ENCODE measurements around the gene PGF.
"Not testable (repeated sequence)": the region's sequence is repeated elsewhere in the genome, so short reads cannot be mapped to it uniquely, and the experiment has no call there.

The PGF gene

DNA sequence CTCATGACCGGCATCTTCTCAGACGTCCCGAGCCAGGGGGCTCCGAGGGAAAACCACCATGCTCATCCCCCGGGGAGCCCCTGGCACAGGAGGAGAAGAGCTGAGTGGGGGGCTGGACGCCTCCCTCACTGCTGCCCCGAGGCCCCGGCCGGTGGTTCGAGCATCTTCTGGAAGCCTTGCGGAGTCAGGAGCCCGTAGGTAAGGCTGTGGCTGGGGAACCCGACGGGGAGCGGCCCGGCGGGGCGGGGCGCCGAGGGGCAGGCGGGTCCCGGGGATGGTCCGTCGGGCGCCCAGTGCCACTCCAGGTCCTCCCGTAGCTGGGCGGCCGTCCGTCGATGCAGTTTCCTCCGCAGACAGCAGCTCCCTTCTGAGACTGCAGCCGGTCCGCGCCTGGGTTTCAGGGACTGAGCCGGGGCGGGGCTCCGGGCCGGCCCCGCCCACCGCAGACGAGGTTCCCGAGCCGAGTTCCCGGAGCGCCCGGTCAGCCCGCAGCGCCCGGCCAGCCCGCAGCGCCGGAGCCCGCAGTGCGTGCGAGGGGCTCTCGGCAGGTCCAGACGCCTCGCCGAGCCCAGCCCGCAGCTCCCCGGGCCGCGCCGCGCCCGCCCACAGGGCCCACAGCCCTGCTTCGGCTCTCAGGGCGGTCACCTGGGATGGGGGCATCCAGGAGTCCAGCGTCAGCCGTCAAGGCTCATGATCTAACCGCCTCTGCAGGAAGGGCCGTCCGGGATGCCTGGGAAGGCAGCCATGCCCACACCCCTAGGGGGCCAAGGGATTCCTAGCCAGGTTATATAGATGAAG is at the start of gene PGF:
Gene PGF, minus strand, starts transcription at position 369 of the 798 bp plus-strand sequence. Its CDS starts 355 bp downstream, at position 14.
- no peak within 1 kb of the TSS for H3K27ac ChIP-seq (ENCODE audit: low read depth, low read length)
- peaks cover 13% of the 10 kb centered on the region for H3K27me3 ChIP-seq (ENCODE audit: control insufficient read depth, insufficient read depth, low read length)
- H3K4me1 ChIP-seq (ENCODE audit: control insufficient read depth, insufficient read depth, low read length) = peaks cover 37% of the 10 kb centered on the region
- no peaks in the 10 kb centered on the region for H3K9me3 ChIP-seq (ENCODE audit: control insufficient read depth, insufficient read depth, low read depth, low read length)
- H3K36me3 ChIP-seq (ENCODE audit: control insufficient read depth, insufficient read depth, low read length) = no peaks in the 10 kb centered on the region
- peak within 1 kb of the TSS; percentile 64 for H3K9ac ChIP-seq (ENCODE audit: low read length)
- H3K4me3 ChIP-seq (ENCODE audit: low read depth, low read length) = peak within 1 kb of the TSS; percentile 70

DNA sequence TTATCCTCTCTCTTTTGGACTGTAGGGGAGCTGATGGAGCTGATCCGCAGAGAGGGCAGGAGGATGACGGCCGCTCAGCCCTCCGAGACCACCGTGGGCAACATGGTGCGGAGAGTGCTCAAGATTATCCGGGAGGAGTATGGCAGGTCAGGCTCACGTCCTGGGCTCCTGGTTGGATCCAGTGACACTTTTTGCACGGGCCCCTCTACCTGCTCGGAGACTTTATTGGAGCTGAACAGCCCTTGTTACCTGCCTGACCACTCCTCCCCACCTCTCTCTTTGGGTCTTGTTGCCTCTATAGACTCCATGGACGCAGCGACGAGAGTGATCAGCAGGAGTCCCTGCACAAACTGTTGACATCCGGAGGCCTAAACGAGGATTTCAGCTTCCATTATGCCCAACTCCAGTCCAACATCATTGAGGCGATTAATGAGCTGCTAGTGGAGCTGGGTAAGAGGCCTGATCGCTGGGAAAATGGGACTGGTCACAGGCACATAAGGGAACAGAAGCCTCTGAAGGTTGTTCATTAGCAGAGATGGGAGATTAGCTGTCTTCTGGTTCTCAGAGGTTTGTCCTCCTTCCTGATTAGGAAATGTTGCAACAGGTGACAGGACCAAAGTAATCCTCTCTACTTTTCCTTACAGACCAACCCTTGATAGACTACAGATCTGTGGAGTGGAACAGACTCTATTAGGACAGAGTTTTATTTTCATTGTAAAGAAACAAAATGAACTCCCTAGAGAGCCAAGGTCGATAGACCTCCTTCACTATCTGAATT is 48.0 kb upstream of the PGF start:
- no peaks in the 10 kb centered on the region for H3K27me3 ChIP-seq (ENCODE audit: control insufficient read depth, insufficient read depth, low read length)
- peak overlapping the region; percentile 88 for H3K9ac ChIP-seq (ENCODE audit: low read length)
- no peaks in the 10 kb centered on the region for H3K9me3 ChIP-seq (ENCODE audit: control insufficient read depth, insufficient read depth, low read depth, low read length)
- peak overlapping the region; percentile 42; the same call in 1 of the 2 replicates for H3K27ac ChIP-seq (ENCODE audit: low read depth, low read length)
- peak overlapping the region; percentile 95 for H3K4me3 ChIP-seq (ENCODE audit: low read depth, low read length)
- peaks cover 11% of the 10 kb centered on the region; the same call in 1 of the 2 replicates for H3K4me1 ChIP-seq (ENCODE audit: control insufficient read depth, insufficient read depth, low read length)
- H3K36me3 ChIP-seq (ENCODE audit: control insufficient read depth, insufficient read depth, low read length) = peaks cover 36% of the 10 kb centered on the region

DNA sequence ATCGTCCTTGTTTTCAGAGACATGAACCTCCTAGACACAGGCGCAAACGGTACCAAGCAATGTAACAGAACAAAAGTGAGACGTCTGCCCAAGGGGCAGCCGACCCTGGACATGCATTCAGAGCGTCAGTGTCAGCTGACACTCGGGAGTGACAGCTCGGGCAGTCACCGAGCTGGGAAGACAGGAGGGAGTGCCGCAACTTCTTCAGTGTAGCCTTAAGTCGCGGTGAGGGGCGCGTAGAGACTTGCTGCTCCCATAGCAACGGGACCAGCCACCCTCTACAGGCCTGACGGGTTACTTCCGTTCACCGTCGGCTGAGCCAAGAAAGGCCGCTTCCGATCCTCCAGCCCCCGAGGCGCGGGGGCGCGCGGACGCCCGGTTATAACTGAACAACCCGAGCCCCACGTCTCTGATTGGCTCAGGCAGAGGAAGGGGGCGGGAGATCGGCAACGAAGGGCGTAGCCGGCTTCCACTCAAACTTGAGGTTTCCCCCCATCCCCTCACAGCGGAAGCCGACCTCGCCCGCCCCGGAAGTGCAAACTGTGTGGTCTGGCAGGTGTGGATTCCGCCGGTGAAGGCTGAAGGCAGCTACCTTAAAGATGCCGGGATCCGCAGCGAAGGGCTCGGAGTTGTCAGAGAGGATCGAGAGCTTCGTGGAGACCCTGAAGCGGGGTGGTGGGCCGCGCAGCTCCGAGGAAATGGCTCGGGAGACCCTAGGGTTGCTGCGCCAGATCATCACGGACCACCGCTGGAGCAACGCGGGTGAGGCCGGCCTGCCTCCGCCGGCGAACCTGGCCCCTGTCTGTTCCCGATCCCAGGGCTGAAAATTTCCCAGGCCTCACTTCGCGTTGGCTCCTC is 47.2 kb upstream of the PGF start, which contains the start of gene EIF2B2:
Gene EIF2B2, plus strand, starts transcription at position 530 of the 858 bp plus-strand sequence. Its CDS starts 70 bp downstream, at position 600.
- H3K27ac ChIP-seq (ENCODE audit: low read depth, low read length) = peak within 1 kb of the TSS; percentile 42; the same call in 1 of the 2 replicates
- H3K27me3 ChIP-seq (ENCODE audit: control insufficient read depth, insufficient read depth, low read length) = no peaks in the 10 kb centered on the region
- peak within 1 kb of the TSS; percentile 95 for H3K4me3 ChIP-seq (ENCODE audit: low read depth, low read length)
- peaks cover 11% of the 10 kb centered on the region; the same call in 1 of the 2 replicates for H3K4me1 ChIP-seq (ENCODE audit: control insufficient read depth, insufficient read depth, low read length)
- H3K9me3 ChIP-seq (ENCODE audit: control insufficient read depth, insufficient read depth, low read depth, low read length) = no peaks in the 10 kb centered on the region
- H3K36me3 ChIP-seq (ENCODE audit: control insufficient read depth, insufficient read depth, low read length) = peaks cover 28% of the 10 kb centered on the region
- peak within 1 kb of the TSS; percentile 88 for H3K9ac ChIP-seq (ENCODE audit: low read length)

DNA sequence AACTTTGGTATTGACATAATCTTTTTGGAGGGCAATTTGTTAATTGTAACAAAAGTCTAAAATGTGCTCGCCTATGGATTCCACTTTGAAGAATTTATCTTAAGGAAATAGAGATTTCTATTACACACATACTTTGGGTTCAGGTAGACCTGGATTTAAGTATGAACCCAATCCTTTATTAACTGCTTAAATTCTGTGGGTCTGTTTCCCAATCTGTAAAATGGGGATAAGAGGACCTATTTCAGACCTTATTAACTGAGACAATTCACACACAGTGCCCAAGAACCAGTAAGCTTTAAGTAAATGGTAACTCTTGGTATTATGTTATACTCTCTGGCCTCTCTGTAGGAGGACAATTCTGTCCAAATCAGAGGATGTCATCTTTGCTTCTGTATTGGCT is 46.5 kb upstream of the PGF start:
- no peaks in the 10 kb centered on the region for H3K27me3 ChIP-seq (ENCODE audit: control insufficient read depth, insufficient read depth, low read length)
- no peak overlapping the region for H3K9ac ChIP-seq (ENCODE audit: low read length)
- peaks cover 21% of the 10 kb centered on the region for H3K36me3 ChIP-seq (ENCODE audit: control insufficient read depth, insufficient read depth, low read length)
- no peak overlapping the region for H3K27ac ChIP-seq (ENCODE audit: low read depth, low read length)
- peaks cover 11% of the 10 kb centered on the region; the same call in 1 of the 2 replicates for H3K4me1 ChIP-seq (ENCODE audit: control insufficient read depth, insufficient read depth, low read length)
- H3K9me3 ChIP-seq (ENCODE audit: control insufficient read depth, insufficient read depth, low read depth, low read length) = no peaks in the 10 kb centered on the region
- peak overlapping the region; percentile 95 for H3K4me3 ChIP-seq (ENCODE audit: low read depth, low read length)

DNA sequence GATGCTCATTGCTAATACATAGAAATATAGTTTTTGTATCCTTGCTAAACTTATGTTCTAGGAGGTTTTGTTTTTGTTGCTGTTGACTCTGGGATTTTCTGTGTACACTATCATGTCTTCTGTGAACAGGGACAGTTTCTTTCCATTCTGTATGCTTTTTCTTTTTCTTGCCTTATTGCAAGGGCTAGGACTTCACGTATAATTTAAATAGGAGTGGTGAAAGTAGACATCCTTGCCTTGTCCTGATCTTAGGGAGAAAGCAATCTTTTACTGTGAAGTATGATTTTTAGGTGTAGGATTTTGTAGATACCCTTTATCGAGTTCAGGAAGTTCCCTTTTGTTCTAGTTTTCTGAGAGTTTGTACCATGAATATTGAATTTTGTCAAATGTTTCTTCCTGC is 45.9 kb upstream of the PGF start:
- H3K9me3 ChIP-seq (ENCODE audit: control insufficient read depth, insufficient read depth, low read depth, low read length) = no peaks in the 10 kb centered on the region
- H3K4me1 ChIP-seq (ENCODE audit: control insufficient read depth, insufficient read depth, low read length) = peaks cover 11% of the 10 kb centered on the region; the same call in 1 of the 2 replicates
- no peak overlapping the region for H3K27ac ChIP-seq (ENCODE audit: low read depth, low read length)
- peaks cover 15% of the 10 kb centered on the region for H3K36me3 ChIP-seq (ENCODE audit: control insufficient read depth, insufficient read depth, low read length)
- H3K9ac ChIP-seq (ENCODE audit: low read length) = no peak overlapping the region
- H3K27me3 ChIP-seq (ENCODE audit: control insufficient read depth, insufficient read depth, low read length) = no peaks in the 10 kb centered on the region
- H3K4me3 ChIP-seq (ENCODE audit: low read depth, low read length) = no peak overlapping the region

DNA sequence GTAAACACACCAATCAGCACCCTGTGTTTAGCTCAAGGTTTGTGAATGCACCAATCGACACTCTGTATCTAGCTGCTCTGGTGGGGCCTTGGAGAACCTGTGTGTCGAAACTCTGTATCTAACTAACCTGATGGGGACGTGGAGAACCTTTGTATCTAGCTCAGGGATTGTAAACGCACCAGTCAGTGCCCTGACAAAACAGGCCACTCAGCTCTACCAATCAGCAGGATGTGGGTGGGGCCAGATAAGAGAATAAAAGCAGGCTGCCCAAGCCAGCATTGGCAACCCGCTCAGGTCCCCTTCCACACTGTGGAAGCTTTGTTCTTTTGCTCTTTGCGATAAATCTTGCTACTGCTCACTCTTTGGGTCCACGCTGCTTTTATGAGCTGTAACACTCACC is 40.4 kb upstream of the PGF start:
- not testable (repeated sequence) for H3K9me3 ChIP-seq (ENCODE audit: control insufficient read depth, insufficient read depth, low read depth, low read length); H3K36me3 ChIP-seq (ENCODE audit: control insufficient read depth, insufficient read depth, low read length); H3K9ac ChIP-seq (ENCODE audit: low read length); H3K27ac ChIP-seq (ENCODE audit: low read depth, low read length); H3K4me3 ChIP-seq (ENCODE audit: low read depth, low read length); H3K4me1 ChIP-seq (ENCODE audit: control insufficient read depth, insufficient read depth, low read length); H3K27me3 ChIP-seq (ENCODE audit: control insufficient read depth, insufficient read depth, low read length)

DNA sequence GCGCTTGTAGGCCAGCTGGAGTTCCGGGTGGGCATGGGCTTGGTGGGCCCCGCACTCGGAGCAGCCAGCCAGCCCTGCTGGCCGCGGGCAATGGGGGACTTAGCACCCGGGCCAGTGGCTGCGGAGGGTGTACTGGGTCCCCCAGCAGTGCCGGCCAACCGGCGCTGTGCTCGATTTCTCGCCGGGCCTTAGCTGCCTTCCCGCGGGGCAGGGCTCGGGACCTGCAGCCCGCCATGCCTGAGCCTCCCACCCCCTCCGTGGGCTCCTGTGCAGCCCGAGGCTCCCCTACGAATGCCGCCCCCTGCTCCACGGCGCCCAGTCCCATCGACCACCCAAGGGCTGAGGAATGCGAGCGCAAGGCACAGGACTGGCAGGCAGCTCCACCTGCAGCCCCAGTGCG is 38.8 kb upstream of the PGF start:
- H3K4me3 ChIP-seq (ENCODE audit: low read depth, low read length); H3K4me1 ChIP-seq (ENCODE audit: control insufficient read depth, insufficient read depth, low read length); H3K9me3 ChIP-seq (ENCODE audit: control insufficient read depth, insufficient read depth, low read depth, low read length); H3K27me3 ChIP-seq (ENCODE audit: control insufficient read depth, insufficient read depth, low read length); H3K36me3 ChIP-seq (ENCODE audit: control insufficient read depth, insufficient read depth, low read length); H3K9ac ChIP-seq (ENCODE audit: low read length); H3K27ac ChIP-seq (ENCODE audit: low read depth, low read length): not testable (repeated sequence)

DNA sequence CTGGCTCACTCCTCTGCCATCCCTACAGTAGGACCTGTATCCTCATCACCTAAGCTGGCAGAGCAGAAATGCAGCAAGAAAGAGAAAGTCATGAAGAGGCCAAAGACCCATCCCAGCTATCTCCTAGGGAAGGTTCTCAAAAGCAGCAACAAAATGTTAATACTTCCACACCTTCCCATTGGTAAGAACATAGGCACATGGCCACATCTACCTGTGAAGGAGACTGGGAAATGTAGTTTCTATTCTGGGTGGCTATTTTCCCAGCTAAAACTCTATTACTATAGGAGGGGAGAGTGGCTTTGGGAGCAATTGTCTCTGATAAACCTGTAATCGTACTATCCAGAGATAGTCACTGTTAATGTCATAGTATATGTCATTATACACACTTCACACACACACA is 33.6 kb upstream of the PGF start:
- Histone ChIP-seq H3K9ac (ENCODE audit: low read length) (no peak overlapping the region), H3K9me3 (ENCODE audit: control insufficient read depth, insufficient read depth, low read depth, low read length) (no peaks in the 10 kb centered on the region), H3K27ac (ENCODE audit: low read depth, low read length) (no peak overlapping the region), H3K36me3 (ENCODE audit: control insufficient read depth, insufficient read depth, low read length) (no peaks in the 10 kb centered on the region), H3K4me1 (ENCODE audit: control insufficient read depth, insufficient read depth, low read length) (peaks cover 14% of the 10 kb centered on the region; the same call in 1 of the 2 replicates), H3K27me3 (ENCODE audit: control insufficient read depth, insufficient read depth, low read length) (no peaks in the 10 kb centered on the region), H3K4me3 (ENCODE audit: low read depth, low read length) (no peak overlapping the region)

DNA sequence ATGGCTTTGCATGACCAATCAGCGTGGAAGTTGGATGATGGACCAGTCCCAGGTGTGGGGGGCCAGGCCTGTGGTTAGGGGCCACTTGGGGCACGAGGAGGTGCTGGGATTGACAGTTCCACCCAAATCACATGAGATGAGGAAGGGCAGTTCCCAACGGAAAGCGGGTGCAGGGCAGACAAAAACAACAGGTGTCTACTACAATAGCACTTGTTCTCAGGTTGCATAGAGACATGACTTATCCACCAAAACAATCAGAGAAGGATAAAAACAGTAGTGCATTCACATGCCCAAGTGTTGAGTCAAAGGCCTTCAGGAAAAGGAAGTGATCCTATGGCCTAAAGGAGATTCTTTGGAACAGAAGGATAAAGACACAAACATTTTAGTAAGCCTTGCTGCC is 32.7 kb upstream of the PGF start:
- no peak overlapping the region for H3K4me3 ChIP-seq (ENCODE audit: low read depth, low read length)
- H3K27ac ChIP-seq (ENCODE audit: low read depth, low read length) = no peak overlapping the region
- no peaks in the 10 kb centered on the region for H3K27me3 ChIP-seq (ENCODE audit: control insufficient read depth, insufficient read depth, low read length)
- no peaks in the 10 kb centered on the region for H3K36me3 ChIP-seq (ENCODE audit: control insufficient read depth, insufficient read depth, low read length)
- no peak overlapping the region for H3K9ac ChIP-seq (ENCODE audit: low read length)
- H3K9me3 ChIP-seq (ENCODE audit: control insufficient read depth, insufficient read depth, low read depth, low read length) = no peaks in the 10 kb centered on the region
- H3K4me1 ChIP-seq (ENCODE audit: control insufficient read depth, insufficient read depth, low read length) = peaks cover 14% of the 10 kb centered on the region; the same call in 1 of the 2 replicates

DNA sequence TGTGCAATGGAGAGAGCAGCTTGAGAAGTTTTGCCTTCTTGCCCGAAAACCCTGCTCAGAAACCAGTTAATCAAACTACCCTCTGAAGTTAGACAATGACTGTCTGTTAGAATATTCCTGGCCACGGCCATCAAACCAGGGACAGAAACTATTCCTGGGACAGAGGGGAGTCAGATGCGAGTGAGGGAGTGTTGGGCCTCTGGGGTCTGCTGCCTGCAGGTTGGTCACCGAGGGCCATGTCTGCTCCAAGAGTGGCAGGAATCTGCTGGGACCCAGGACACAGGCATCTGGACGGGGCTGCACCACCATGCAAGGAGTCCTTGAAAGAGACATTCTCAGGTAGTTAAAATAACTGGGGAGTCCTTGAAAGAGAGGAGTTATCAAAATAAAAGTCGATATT is 30.4 kb upstream of the PGF start:
- Histone ChIP-seq H3K9me3 (ENCODE audit: control insufficient read depth, insufficient read depth, low read depth, low read length) (no peaks in the 10 kb centered on the region), H3K4me1 (ENCODE audit: control insufficient read depth, insufficient read depth, low read length) (peaks cover 21% of the 10 kb centered on the region)

More for the DNA sequence above, 30.4 kb upstream of the PGF start:
- Histone ChIP-seq H3K27me3 (ENCODE audit: control insufficient read depth, insufficient read depth, low read length) (no peaks in the 10 kb centered on the region), H3K36me3 (ENCODE audit: control insufficient read depth, insufficient read depth, low read length) (no peaks in the 10 kb centered on the region), H3K4me3 (ENCODE audit: low read depth, low read length) (no peak overlapping the region), H3K27ac (ENCODE audit: low read depth, low read length) (no peak overlapping the region), H3K9ac (ENCODE audit: low read length) (no peak overlapping the region)

All from HUES6 (cell line).